ENCODE measurements around the gene NOCT.
"Not testable (repeated sequence)": the region's sequence is repeated elsewhere in the genome, so short reads cannot be mapped to it uniquely, and the experiment has no call there.

NOCT gene

GRCh38 chr4:139053909-139054308 is 38.3 kb downstream of the NOCT start:
- no peak for DNase-seq

DNA sequence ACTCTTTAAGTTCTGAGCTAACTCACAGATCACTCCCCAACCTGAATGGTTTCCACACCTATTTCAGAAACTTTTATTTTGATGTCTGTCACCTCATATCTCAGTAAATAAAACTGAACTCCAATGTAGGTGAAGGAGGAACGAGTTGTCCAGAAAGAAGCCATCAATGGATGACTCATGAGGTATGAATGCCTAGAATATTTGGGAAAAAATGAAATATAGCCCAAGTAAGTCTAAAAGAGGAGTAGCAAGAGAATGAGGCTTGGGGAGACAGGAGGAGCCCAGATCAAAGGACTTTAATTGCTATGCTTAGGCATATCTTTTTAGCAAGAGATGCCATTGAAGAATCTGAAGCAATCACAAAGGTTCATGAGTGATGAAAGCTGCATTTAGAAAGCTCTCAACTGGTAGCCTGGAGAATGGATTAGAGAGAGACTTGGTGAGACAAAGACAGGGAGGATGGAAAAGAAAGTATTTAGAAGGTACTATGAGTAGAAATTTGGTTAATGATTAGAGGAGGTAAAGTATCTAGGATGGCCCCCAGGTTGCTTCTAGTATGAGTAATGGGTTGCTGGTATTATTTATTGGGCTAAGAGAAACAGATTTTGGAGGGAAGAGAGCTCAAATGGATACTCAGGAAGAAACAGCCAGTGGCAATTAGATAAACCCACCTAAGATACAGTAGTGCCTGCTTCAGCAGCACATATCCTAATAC is 39.4 kb downstream of the NOCT start:
- no peak for DNase-seq

DNA sequence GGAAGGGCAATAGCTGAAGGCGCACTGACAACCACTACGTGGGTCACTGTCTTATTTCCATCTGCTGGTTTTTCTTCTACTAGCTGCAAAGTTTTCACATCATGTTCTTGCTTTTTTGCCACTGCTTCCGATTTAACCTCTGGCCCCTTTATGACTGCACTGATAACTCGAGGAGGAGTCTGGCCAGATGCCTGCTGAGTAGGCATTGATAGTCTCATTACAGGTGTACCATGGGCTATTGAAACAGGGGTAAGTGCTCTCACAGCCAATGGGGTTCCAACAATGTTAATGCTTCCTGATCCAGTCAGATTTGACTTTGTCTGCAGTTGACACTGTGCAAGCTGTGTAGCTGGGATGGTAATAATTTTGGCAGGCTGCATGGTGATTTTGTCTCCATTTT is 43.4 kb downstream of the NOCT start:
- not testable (repeated sequence) for DNase-seq

DNA sequence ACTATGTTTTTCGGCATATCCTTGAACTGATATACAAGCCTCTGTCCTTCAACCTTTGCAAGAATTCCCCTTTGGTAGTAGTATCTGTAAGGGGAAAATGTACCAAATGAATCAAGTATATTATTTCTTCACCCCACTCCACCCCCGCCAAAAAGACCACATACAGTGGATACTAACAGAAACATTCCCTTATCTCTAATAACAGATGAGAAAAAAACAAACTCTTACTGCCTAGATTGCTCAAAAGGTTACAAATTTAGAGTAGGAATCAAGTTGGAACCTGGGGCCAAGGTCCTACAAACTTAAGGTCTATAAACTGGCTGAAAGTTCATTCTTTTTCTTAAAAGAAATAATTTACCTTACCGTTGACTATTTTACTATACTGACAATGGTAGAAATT is 45.0 kb downstream of the NOCT start:
- DNase-seq, result no peak

- no peak for DNase-seq
Measured at GRCh38 chr4:139076016-139076744, 60.6 kb downstream of the NOCT start.

GRCh38 chr4:139077567-139078355 is 62.2 kb downstream of the NOCT start:
- DNase-seq, result no peak

DNA sequence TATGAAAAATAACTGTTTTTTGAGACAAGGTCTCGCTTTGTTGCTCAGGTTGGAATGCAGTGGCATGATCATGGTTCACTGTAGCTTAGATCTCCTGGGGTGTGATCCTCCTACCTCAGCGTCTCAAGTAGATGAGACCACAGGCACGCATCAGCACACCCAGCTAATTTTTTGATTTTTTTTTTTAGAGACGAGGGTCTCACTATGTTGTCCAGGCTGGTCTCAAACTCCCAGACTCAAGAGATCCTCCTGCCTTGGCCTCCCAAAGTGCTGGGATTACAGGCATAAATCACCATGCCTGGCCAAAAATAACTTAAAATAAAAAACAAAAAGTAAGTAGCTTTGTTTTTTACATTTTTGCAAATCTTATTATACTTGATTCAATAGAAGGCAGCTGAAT is 63.3 kb downstream of the NOCT start:
- DNase-seq, result no peak

GRCh38 chr4:139082750-139083606 is 67.4 kb downstream of the NOCT start:
- DNase-seq, result peak; percentile 86

- DNase-seq, result no peak
Measured at GRCh38 chr4:139083607-139083955, 68.0 kb downstream of the NOCT start.

- peak; percentile 74 for DNase-seq
Measured at GRCh38 chr4:139083956-139084803, 68.6 kb downstream of the NOCT start.

GRCh38 chr4:139084804-139085093 is 69.2 kb downstream of the NOCT start:
- no peak for DNase-seq

- no peak for DNase-seq
Measured at GRCh38 chr4:139085141-139085540, 69.6 kb downstream of the NOCT start.

DNA sequence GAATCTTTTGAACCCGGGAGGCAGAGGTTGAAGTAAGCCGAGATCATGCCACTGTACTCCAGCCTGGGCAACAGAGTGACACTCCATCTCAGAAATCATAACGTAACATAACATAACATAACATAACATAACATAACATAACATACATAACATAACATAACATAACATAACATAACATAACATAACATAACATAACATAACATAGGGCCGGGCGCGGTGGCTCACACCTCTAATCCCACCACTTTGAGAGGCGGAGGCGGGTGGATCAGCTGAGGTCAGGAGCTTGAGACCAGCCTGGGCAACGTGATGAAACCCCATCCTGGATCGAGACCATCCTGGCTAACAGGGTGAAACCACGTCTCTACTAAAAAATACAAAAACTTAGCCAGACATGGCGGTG is 76.7 kb downstream of the NOCT start:
- no peak for DNase-seq

Measured in activated effector memory CD4-positive, alpha-beta T cell treated with Interleukin-2 at 50 U/mL for 16 hours (primary cell).